Measurements from ENCODE around the gene ZDHHC17.

The ZDHHC17 gene

GRCh38 chr12:76896274-76896673, 132.4 kb downstream of the ZDHHC17 start:
- no peak overlapping the region for H3K27ac ChIP-seq (ENCODE audit: low read depth, low read length)
- H3K36me3 ChIP-seq (ENCODE audit: control insufficient read depth in 1 of 2, insufficient read depth in 2 of 2, low read length in 2 of 2) = no peaks in the 10 kb centered on the region
- H2AFZ ChIP-seq (ENCODE audit: insufficient read depth, low read length, poor library complexity) = no peak overlapping the region
- H3K9ac ChIP-seq (ENCODE audit: low read length) = no peak overlapping the region
- no peak overlapping the region for H4K12ac ChIP-seq (ENCODE audit: low read depth, low read length)
- H3K4me3 ChIP-seq (ENCODE audit: low read depth, low read length) = no peak overlapping the region
- H2AK5ac ChIP-seq (ENCODE audit: low read length) = no peak overlapping the region
- H2BK120ac ChIP-seq (ENCODE audit: insufficient read depth, low read length, poor library complexity) = no peak overlapping the region
- no peak overlapping the region for H4K8ac ChIP-seq (ENCODE audit: low read depth, low read length)
- H3K79me2 ChIP-seq (ENCODE audit: control insufficient read depth, insufficient read depth, low read length, poor library complexity) = no peaks in the 10 kb centered on the region
- H3K14ac ChIP-seq (ENCODE audit: low read length) = no peak overlapping the region
- no CpG with 5 or more reads among the region's 1 CpG for WGBS (ENCODE audit: extremely low coverage, insufficient coverage, insufficient read length)
- H3K18ac ChIP-seq (ENCODE audit: low read length) = no peak overlapping the region
- H3K4me2 ChIP-seq (ENCODE audit: low read length) = no peak overlapping the region
- H3K23ac ChIP-seq (ENCODE audit: low read length) = no peak overlapping the region
- H2BK5ac ChIP-seq (ENCODE audit: low read depth, low read length, poor library complexity) = no peak overlapping the region
- H3K4ac ChIP-seq (ENCODE audit: low read depth, low read length) = no peak overlapping the region
- no peak overlapping the region for H4K91ac ChIP-seq (ENCODE audit: low read depth, low read length)
- H3K27me3 ChIP-seq (ENCODE audit: insufficient read depth, low read length) = no peaks in the 10 kb centered on the region
- no peaks in the 10 kb centered on the region for H3K9me3 ChIP-seq (ENCODE audit: insufficient read depth, low read depth, low read length)
- no peak for DNase-seq
- H3K4me1 ChIP-seq (ENCODE audit: control insufficient read depth in 1 of 2, insufficient read depth in 2 of 2, low read length in 2 of 2) = no peaks in the 10 kb centered on the region
- H2BK12ac ChIP-seq (ENCODE audit: low read length) = no peak overlapping the region
- no peaks in the 10 kb centered on the region for H3K79me1 ChIP-seq (ENCODE audit: low read length)

DNA sequence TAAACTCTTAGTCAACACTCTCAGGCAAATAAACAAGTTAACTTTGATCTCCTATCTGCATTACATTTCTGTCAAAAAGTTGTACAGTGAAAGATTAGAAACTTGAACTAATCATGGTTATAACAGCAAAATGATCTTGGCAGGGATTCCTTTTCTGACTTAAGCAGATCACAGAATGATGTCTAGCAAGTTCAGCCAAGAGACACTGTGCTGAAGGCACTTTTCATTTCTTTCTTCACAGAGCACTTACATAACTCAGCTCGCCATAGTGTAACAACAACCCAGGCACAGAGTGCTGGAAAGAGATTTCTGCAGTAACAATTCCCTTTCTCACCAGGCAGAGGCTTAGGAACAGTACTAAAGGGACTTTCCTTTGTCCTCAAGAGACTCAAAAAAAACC, 134.5 kb downstream of the ZDHHC17 start:
- Histone ChIP-seq H2AFZ (ENCODE audit: insufficient read depth, low read length, poor library complexity) (no peak overlapping the region), H4K8ac (ENCODE audit: low read depth, low read length) (no peak overlapping the region), H4K91ac (ENCODE audit: low read depth, low read length) (no peak overlapping the region), H3K4me3 (ENCODE audit: low read depth, low read length) (no peak overlapping the region), H3K9ac (ENCODE audit: low read length) (no peak overlapping the region), H3K9me3 (ENCODE audit: insufficient read depth, low read depth, low read length) (no peaks in the 10 kb centered on the region), H2BK12ac (ENCODE audit: low read length) (no peak overlapping the region), H3K79me2 (ENCODE audit: control insufficient read depth, insufficient read depth, low read length, poor library complexity) (no peaks in the 10 kb centered on the region), H2AK5ac (ENCODE audit: low read length) (no peak overlapping the region), H2BK120ac (ENCODE audit: insufficient read depth, low read length, poor library complexity) (no peak overlapping the region), H3K36me3 (ENCODE audit: control insufficient read depth in 1 of 2, insufficient read depth in 2 of 2, low read length in 2 of 2) (no peaks in the 10 kb centered on the region), H3K23ac (ENCODE audit: low read length) (no peak overlapping the region), H4K12ac (ENCODE audit: low read depth, low read length) (no peak overlapping the region), H3K4me1 (ENCODE audit: control insufficient read depth in 1 of 2, insufficient read depth in 2 of 2, low read length in 2 of 2) (no peaks in the 10 kb centered on the region), H3K14ac (ENCODE audit: low read length) (no peak overlapping the region), H3K4me2 (ENCODE audit: low read length) (no peak overlapping the region), H3K4ac (ENCODE audit: low read depth, low read length) (no peak overlapping the region), H2BK5ac (ENCODE audit: low read depth, low read length, poor library complexity) (no peak overlapping the region), H3K27ac (ENCODE audit: low read depth, low read length) (no peak overlapping the region), H3K79me1 (ENCODE audit: low read length) (no peaks in the 10 kb centered on the region), H3K18ac (ENCODE audit: low read length) (no peak overlapping the region), H3K27me3 (ENCODE audit: insufficient read depth, low read length) (no peaks in the 10 kb centered on the region)
- no peak for DNase-seq
- WGBS (ENCODE audit: extremely low coverage, insufficient coverage, insufficient read length) = no CpG with 5 or more reads among the region's 1 CpG

DNA sequence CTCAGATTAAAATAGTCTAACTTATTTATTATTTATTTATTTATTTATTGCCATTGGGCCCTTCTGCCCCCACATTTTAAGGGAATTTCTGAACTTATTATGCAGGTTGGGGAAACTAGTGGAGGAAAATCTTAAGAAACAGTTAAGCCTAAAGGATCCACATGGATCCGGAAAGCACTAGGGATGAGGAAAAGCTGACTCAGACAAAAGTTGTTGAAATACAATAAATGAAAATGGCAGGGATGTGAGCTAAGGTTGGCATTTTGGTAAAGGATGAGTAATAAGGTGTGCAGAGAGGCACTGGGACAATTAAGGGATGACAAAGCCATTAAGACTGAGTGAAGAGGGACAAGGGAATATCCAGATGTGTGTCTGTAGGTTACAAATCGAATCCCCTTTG, 135.6 kb downstream of the ZDHHC17 start:
- no peaks in the 10 kb centered on the region for H3K9me3 ChIP-seq (ENCODE audit: insufficient read depth, low read depth, low read length)
- no peak overlapping the region for H2AK5ac ChIP-seq (ENCODE audit: low read length)
- H3K36me3 ChIP-seq (ENCODE audit: control insufficient read depth in 1 of 2, insufficient read depth in 2 of 2, low read length in 2 of 2) = no peaks in the 10 kb centered on the region
- H2AFZ ChIP-seq (ENCODE audit: insufficient read depth, low read length, poor library complexity) = no peak overlapping the region
- H3K18ac ChIP-seq (ENCODE audit: low read length) = no peak overlapping the region
- DNase-seq = no peak
- H4K12ac ChIP-seq (ENCODE audit: low read depth, low read length) = no peak overlapping the region
- no peak overlapping the region for H4K91ac ChIP-seq (ENCODE audit: low read depth, low read length)
- H3K4me1 ChIP-seq (ENCODE audit: control insufficient read depth in 1 of 2, insufficient read depth in 2 of 2, low read length in 2 of 2) = no peaks in the 10 kb centered on the region
- H3K23ac ChIP-seq (ENCODE audit: low read length) = no peak overlapping the region
- H3K79me1 ChIP-seq (ENCODE audit: low read length) = no peaks in the 10 kb centered on the region
- H3K9ac ChIP-seq (ENCODE audit: low read length) = no peak overlapping the region
- no peak overlapping the region for H3K4me3 ChIP-seq (ENCODE audit: low read depth, low read length)
- no peaks in the 10 kb centered on the region for H3K27me3 ChIP-seq (ENCODE audit: insufficient read depth, low read length)
- H3K79me2 ChIP-seq (ENCODE audit: control insufficient read depth, insufficient read depth, low read length, poor library complexity) = no peaks in the 10 kb centered on the region
- H2BK5ac ChIP-seq (ENCODE audit: low read depth, low read length, poor library complexity) = no peak overlapping the region
- H3K4ac ChIP-seq (ENCODE audit: low read depth, low read length) = no peak overlapping the region
- H4K8ac ChIP-seq (ENCODE audit: low read depth, low read length) = no peak overlapping the region
- no CpG with 5 or more reads among the region's 2 CpGs for WGBS (ENCODE audit: extremely low coverage, insufficient coverage, insufficient read length)
- H3K14ac ChIP-seq (ENCODE audit: low read length) = no peak overlapping the region
- H3K4me2 ChIP-seq (ENCODE audit: low read length) = no peak overlapping the region
- H3K27ac ChIP-seq (ENCODE audit: low read depth, low read length) = no peak overlapping the region
- H2BK12ac ChIP-seq (ENCODE audit: low read length) = no peak overlapping the region
- no peak overlapping the region for H2BK120ac ChIP-seq (ENCODE audit: insufficient read depth, low read length, poor library complexity)

- Histone ChIP-seq H2BK12ac (ENCODE audit: low read length) (no peak overlapping the region), H3K79me2 (ENCODE audit: control insufficient read depth, insufficient read depth, low read length, poor library complexity) (no peaks in the 10 kb centered on the region), H3K18ac (ENCODE audit: low read length) (no peak overlapping the region), H3K14ac (ENCODE audit: low read length) (no peak overlapping the region), H2AK5ac (ENCODE audit: low read length) (no peak overlapping the region), H2AFZ (ENCODE audit: insufficient read depth, low read length, poor library complexity) (no peak overlapping the region), H3K79me1 (ENCODE audit: low read length) (no peaks in the 10 kb centered on the region), H3K9me3 (ENCODE audit: insufficient read depth, low read depth, low read length) (no peaks in the 10 kb centered on the region), H3K36me3 (ENCODE audit: control insufficient read depth in 1 of 2, insufficient read depth in 2 of 2, low read length in 2 of 2) (no peaks in the 10 kb centered on the region), H3K4me3 (ENCODE audit: low read depth, low read length) (no peak overlapping the region), H3K4me1 (ENCODE audit: control insufficient read depth in 1 of 2, insufficient read depth in 2 of 2, low read length in 2 of 2) (no peaks in the 10 kb centered on the region), H4K91ac (ENCODE audit: low read depth, low read length) (no peak overlapping the region), H4K8ac (ENCODE audit: low read depth, low read length) (no peak overlapping the region), H2BK120ac (ENCODE audit: insufficient read depth, low read length, poor library complexity) (no peak overlapping the region), H3K4me2 (ENCODE audit: low read length) (no peak overlapping the region), H3K4ac (ENCODE audit: low read depth, low read length) (no peak overlapping the region), H3K27ac (ENCODE audit: low read depth, low read length) (no peak overlapping the region), H3K9ac (ENCODE audit: low read length) (no peak overlapping the region), H4K12ac (ENCODE audit: low read depth, low read length) (no peak overlapping the region), H2BK5ac (ENCODE audit: low read depth, low read length, poor library complexity) (no peak overlapping the region), H3K23ac (ENCODE audit: low read length) (no peak overlapping the region), H3K27me3 (ENCODE audit: insufficient read depth, low read length) (no peaks in the 10 kb centered on the region)
- WGBS (ENCODE audit: extremely low coverage, insufficient coverage, insufficient read length) = no CpG with 5 or more reads among the region's 4 CpGs
- DNase-seq = no peak
Measured at GRCh38 chr12:76901628-76902380, 137.9 kb downstream of the ZDHHC17 start.

Measured in trophoblast cell (in vitro differentiated cells and primary cell).